ENCODE results near the gene NCOR1. TPM values are rescaled to one million over a fixed set of nuclear protein-coding genes. Genes with fewer than 3 reads are reported as not detected.
"Not testable (repeated sequence)": the region's sequence is repeated elsewhere in the genome, so short reads cannot be mapped to it uniquely, and the experiment has no call there.

The NCOR1 gene
- total and polyA plus RNA-seq, 2 of the 13 experiments (the other 11 are each of a cell fraction or from before 2014, with no cell fraction given), result 57.0 to 71.7 TPM

GRCh38 chr17:16216341-16217001 is 1.1 kb upstream of the NCOR1 start:
- BruUV-seq (replicated peaks); DNase-seq (ENCODE audit: low spot score); ATAC-seq; FAIRE-seq; H3K27me3 ChIP-seq (ENCODE audit: control insufficient read depth in 1 of 2, insufficient read depth in 2 of 2, low read length in 2 of 2); H3K9me3 ChIP-seq (ENCODE audit: low read length); H3K36me3 ChIP-seq (replicated peaks in 1 of 2; ENCODE audit: control insufficient read depth in 1 of 2, insufficient read depth in 2 of 2, low read length in 2 of 2); CTCF ChIA-PET (ENCODE audit: low intra/inter-chr PET ratio, low total read pairs); in situ Hi-C loops (cut with HindIII; ENCODE audit: extremely low pct_ligation_motif_present, low pct_unique_long_range_greater_than_20kb): not testable (repeated sequence)
- Histone ChIP-seq H3K9ac (ENCODE audit: insufficient read depth, low read depth, low read length) (peak overlapping the region; percentile 92), H3K4me1 (ENCODE audit: insufficient read depth, low read length) (peaks cover 39% of the 10 kb centered on the region), H3K4me2 (ENCODE audit: low read depth, low read length) (peak overlapping the region; percentile 93), H3K79me2 (ENCODE audit: insufficient read depth, low read length) (peaks cover 74% of the 10 kb centered on the region), H4K20me1 (ENCODE audit: insufficient read depth, low read length) (peaks cover 20% of the 10 kb centered on the region; the same call in 1 of the 2 replicates), H2AFZ (ENCODE audit: low read length) (peak overlapping the region; percentile 59), H3K27ac (ENCODE audit: extremely low read length, insufficient read depth, low read length) (peak overlapping the region; percentile 99), H3K4me3 (replicated peaks in 1 of 3; ENCODE audit: insufficient read depth in 1 of 3, low read depth in 2 of 3, low read length in 3 of 3) (peak overlapping the region; percentile 84 to 91 (median 88))
- TF ChIP-seq PRPF4 (IDR thresholded peaks at IDR 0.05; ENCODE audit: low read depth, low read length, poor library complexity, severe bottlenecking), result peak; percentile 49
- 0 out of 2 replicates have a peak, but pooled peaks have one; percentile 61 for TF ChIP-seq ZMYM2 (CRISPR knock-in tag; IDR thresholded peaks at IDR 0.05)
- 0 out of 2 replicates have a peak, but pooled peaks have one; percentile 13 for TF ChIP-seq RORA (CRISPR knock-in tag; IDR thresholded peaks at IDR 0.05)
- 0 out of 2 replicates have a peak, but pooled peaks have one; percentile 6 for TF ChIP-seq ZBTB3 (CRISPR knock-in tag; IDR thresholded peaks at IDR 0.05; ENCODE audit: borderline replicate concordance, low read depth)
- TF ChIP-seq ZBTB38 (CRISPR knock-in tag; IDR thresholded peaks at IDR 0.05), result peak; percentile 80
- peak; percentile 45; the same call in 1 of the 2 replicates for TF ChIP-seq CHD4 (IDR thresholded peaks at IDR 0.05; ENCODE audit: borderline replicate concordance, low read length)
- TF ChIP-seq LRRFIP1 (CRISPR knock-in tag; conservative IDR thresholded peaks at IDR 0.05), result 0 out of 2 replicates have a peak, but pooled peaks have one; percentile 12
- TF ChIP-seq ZNF460 (CRISPR knock-in tag; IDR thresholded peaks at IDR 0.05; ENCODE audit: borderline replicate concordance), result peak; percentile 55; the same call in 1 of the 2 replicates
- 0 out of 2 replicates have a peak, but pooled peaks have one; percentile 4 for TF ChIP-seq KAT7 (CRISPR knock-in tag; IDR thresholded peaks at IDR 0.05; ENCODE audit: borderline replicate concordance)
- TF ChIP-seq ATF5 (CRISPR knock-in tag; IDR thresholded peaks at IDR 0.05; ENCODE audit: low read depth), result 0 out of 2 replicates have a peak, but pooled peaks have one; percentile 20
- TF ChIP-seq TFDP1 (CRISPR knock-in tag; IDR thresholded peaks at IDR 0.05; ENCODE audit: borderline replicate concordance), result 0 out of 2 replicates have a peak, but pooled peaks have one; percentile 8
- peak; percentile 23; the same call in 1 of the 2 replicates for TF ChIP-seq RFXAP (CRISPR knock-in tag; IDR thresholded peaks at IDR 0.05; ENCODE audit: borderline replicate concordance)
- 0 out of 2 replicates have a peak, but pooled peaks have one; percentile 23 for TF ChIP-seq ZNF383 (CRISPR knock-in tag; IDR thresholded peaks at IDR 0.05; ENCODE audit: borderline replicate concordance)
- POLR2A ChIA-PET, result interaction anchor here (0.6 to 6.3 kb wide), 24 partner anchors 10 to 224 kb away, joined by 3 to 77 read pairs (median 5); partner anchors contain the start of gene CENPV
- intact Hi-C loops (cut with micrococcal nuclease; ENCODE audit: unreplicated experiment), result loop anchor here (5.0 kb wide), 1 partner anchor 136 kb away; the partner anchor contains the start of gene CENPV
- 50% methylated on average over 38 of the region's 38 CpGs for WGBS (ENCODE audit: low lambda C conversion rate)
